ENCODE results near the gene KRT15. TPM values are rescaled to one million over a fixed set of nuclear protein-coding genes. Genes with fewer than 3 reads are reported as not detected.

KRT15 gene
- total and polyA plus RNA-seq, 9 of the 15 experiments (the other 6 are each of a cell fraction or from before 2014, with no cell fraction given): 0.28 to 4.4 (median 0.56) TPM

DNA sequence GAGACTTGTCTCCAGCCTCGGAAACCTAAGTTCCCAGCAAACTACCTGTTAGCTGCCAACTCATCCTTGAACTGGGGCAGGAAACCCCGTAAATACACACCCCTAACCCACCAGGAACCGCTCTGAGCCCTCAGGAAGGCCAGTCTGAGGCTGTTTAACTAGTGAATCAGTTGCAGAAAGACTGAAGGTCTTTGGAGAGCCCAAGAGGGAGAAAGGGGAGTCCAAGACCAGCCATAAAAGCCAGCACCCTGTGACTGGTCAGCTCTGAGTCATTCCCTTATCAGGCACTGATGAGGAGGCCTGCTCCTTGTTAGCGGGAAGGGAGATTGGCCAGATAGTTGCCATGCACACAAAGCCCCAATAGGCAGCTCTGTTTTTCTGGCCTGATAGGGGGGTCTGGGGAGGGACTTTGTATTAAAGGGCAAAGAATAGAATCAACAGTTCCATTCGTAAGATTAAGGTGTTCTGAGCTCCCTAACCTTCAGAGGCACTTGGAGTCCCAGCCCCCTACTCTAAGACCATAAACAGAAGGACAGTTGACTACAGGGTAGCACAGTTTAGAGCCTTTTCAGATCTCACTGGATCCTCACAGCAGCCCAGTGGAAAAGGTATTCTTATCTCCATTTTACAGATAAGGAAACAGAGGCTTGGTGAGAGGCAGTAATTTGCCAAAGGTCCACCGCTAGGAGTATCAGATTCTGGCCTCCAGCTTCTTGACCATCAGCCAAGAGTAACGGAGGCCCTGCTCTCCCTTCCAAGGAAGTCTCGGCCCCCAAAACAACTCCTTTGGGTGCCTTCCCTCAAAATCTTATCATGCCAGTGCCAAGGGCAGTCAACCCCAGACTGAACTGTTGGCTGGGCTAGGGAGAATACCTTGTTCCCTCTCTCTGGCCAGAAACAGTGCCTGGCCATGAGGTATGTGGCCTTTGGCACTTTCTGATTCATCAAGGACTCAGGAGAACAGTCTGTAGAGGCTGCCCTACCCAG lies 11.7 kb upstream of the KRT15 start (continued):
- TF ChIP-seq, protein P1, sequence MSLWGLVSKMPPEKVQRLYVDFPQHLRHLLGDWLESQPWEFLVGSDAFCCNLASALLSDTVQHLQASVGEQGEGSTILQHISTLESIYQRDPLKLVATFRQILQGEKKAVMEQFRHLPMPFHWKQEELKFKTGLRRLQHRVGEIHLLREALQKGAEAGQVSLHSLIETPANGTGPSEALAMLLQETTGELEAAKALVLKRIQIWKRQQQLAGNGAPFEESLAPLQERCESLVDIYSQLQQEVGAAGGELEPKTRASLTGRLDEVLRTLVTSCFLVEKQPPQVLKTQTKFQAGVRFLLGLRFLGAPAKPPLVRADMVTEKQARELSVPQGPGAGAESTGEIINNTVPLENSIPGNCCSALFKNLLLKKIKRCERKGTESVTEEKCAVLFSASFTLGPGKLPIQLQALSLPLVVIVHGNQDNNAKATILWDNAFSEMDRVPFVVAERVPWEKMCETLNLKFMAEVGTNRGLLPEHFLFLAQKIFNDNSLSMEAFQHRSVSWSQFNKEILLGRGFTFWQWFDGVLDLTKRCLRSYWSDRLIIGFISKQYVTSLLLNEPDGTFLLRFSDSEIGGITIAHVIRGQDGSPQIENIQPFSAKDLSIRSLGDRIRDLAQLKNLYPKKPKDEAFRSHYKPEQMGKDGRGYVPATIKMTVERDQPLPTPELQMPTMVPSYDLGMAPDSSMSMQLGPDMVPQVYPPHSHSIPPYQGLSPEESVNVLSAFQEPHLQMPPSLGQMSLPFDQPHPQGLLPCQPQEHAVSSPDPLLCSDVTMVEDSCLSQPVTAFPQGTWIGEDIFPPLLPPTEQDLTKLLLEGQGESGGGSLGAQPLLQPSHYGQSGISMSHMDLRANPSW (CRISPR knock-in tag; IDR thresholded peaks at IDR 0.05): no peak
- TF ChIP-seq ZNF696 (CRISPR knock-in tag; conservative IDR thresholded peaks at IDR 0.05) (no peak), HDAC6 (IDR thresholded peaks at IDR 0.05; ENCODE audit: low read depth, low read length) (no peak), CBFA2T2 (conservative IDR thresholded peaks at IDR 0.05) (0 out of 2 replicates have a peak, but pooled peaks have one; percentile 31), RFX1 (IDR thresholded peaks at IDR 0.05) (peak; percentile 96), EHMT2 (IDR thresholded peaks at IDR 0.05) (peak; percentile 62; the same call in 1 of the 2 replicates), DPF2 (IDR thresholded peaks at IDR 0.05) (peak; percentile 99), CREBBP (IDR thresholded peaks at IDR 0.05; ENCODE audit: low read depth, low read length) (no peak), RAD51 (IDR thresholded peaks at IDR 0.05; ENCODE audit: borderline replicate concordance, low read depth) (no peak; the same call in 1 of the 2 replicates), RAD21 (CRISPR knock-in tag; conservative IDR thresholded peaks at IDR 0.05 in 1 of 2, IDR thresholded peaks at IDR 0.05 in 1 of 2) (0 out of 4 replicates have a peak, but pooled peaks of 1 of the 2 experiments have one; percentile 5), TAF15 (IDR thresholded peaks at IDR 0.05; ENCODE audit: low read depth, low read length) (no peak), FUS (optimal IDR thresholded peaks at IDR 0.05; ENCODE audit: low read depth, low read length) (no peak), ZFP1 (CRISPR knock-in tag; IDR thresholded peaks at IDR 0.05) (no peak), ZNF76 (CRISPR knock-in tag; IDR thresholded peaks at IDR 0.05; ENCODE audit: borderline replicate concordance) (0 out of 2 replicates have a peak, but pooled peaks have one; percentile 63)
- TF ChIP-seq, protein P2, sequence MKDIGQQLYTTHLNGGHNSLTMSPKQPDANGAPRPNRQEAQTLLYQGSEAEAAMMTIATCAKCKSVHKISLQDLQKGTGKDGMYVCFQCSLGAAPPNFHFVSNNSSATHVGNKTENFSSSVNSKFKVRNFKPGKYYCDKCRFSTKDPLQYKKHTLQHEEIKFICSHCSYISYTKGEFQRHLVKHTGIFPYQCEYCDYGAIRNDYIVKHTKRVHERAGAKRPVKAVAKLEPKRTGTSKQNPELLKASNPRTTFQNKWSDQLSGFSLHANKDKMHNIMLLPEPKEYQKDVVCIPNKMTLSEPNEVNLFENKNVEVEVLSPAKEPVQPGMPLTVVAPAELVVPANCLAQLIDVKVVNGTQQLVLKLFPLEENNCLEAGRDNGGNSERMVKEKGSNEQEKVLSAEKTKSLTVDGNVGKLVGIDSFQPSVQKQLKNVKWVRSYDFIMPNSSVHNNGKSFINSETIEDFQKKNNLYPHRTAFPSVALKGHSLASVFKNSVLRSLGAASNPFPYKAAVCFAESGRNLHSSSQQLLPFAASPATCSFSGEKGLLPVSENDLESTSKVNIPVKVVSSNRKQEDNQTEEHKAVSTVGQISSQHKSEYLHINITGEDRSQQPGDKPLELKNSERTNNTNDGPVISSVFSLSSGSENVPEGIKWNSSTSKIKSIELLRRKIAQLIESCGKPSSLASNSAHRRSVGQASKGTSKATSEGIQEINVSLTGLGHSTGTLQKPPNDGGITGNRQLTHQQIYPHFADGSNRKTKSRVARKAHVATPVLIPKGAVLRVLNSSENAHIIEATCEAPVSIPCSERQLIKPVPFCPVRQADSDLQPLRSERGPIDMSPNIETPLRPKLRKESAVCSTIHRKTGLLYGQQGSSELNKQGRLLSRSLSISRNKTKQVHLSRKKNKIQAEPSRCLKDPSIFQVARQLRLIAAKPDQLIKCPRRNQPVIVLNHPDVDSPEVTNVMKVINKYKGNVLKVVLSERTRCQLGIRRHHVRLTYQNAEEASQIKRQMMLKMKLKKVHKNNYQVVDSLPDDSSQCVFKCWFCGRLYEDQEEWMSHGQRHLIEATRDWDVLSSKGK (CRISPR knock-in tag; IDR thresholded peaks at IDR 0.05): no peak
- TF ChIP-seq, protein P3, sequence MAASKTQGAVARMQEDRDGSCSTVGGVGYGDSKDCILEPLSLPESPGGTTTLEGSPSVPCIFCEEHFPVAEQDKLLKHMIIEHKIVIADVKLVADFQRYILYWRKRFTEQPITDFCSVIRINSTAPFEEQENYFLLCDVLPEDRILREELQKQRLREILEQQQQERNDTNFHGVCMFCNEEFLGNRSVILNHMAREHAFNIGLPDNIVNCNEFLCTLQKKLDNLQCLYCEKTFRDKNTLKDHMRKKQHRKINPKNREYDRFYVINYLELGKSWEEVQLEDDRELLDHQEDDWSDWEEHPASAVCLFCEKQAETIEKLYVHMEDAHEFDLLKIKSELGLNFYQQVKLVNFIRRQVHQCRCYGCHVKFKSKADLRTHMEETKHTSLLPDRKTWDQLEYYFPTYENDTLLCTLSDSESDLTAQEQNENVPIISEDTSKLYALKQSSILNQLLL (CRISPR knock-in tag; IDR thresholded peaks at IDR 0.05; ENCODE audit: borderline replicate concordance): no peak
- TF ChIP-seq, protein P4, sequence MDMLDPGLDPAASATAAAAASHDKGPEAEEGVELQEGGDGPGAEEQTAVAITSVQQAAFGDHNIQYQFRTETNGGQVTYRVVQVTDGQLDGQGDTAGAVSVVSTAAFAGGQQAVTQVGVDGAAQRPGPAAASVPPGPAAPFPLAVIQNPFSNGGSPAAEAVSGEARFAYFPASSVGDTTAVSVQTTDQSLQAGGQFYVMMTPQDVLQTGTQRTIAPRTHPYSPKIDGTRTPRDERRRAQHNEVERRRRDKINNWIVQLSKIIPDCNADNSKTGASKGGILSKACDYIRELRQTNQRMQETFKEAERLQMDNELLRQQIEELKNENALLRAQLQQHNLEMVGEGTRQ (CRISPR knock-in tag; IDR thresholded peaks at IDR 0.05): no peak
